Mesenchymal stem cell (in vitro differentiated cells and primary cell): ENCODE measurements around the gene FGFRL1.

Experiments
- DNase-seq: peaks from one replicate; pipeline ENCODE4 v3.0.0-alpha.2; 2013
- H2AFZ ChIP-seq: one replicate; pipeline ENCODE4 v1.6.1; 2013; ENCODE audit warnings: low read depth, mild to moderate bottlenecking, control low read depth, inconsistent platforms, low read length, moderate library complexity
- H2AK5ac ChIP-seq: 2 replicates; pipeline ENCODE4 v1.6.1; 2013; ENCODE audit warnings: low read length, moderate library complexity, mild to moderate bottlenecking, inconsistent platforms; ENCODE audit not compliant: severe bottlenecking
- H2BK120ac ChIP-seq: one replicate; pipeline ENCODE4 v1.6.1; 2013; ENCODE audit warnings: low read depth, mild to moderate bottlenecking, inconsistent platforms, low read length, moderate library complexity
- H2BK12ac ChIP-seq, 2 experiments: one replicate each; pipeline ENCODE4 v1.6.1; 2013; ENCODE audit warnings: inconsistent platforms in 2 of 2, low read length in 2 of 2, mild to moderate bottlenecking in 2 of 2, moderate library complexity in 2 of 2, control low read depth in 1 of 2
- H2BK15ac ChIP-seq: one replicate; pipeline ENCODE4 v1.6.1; 2013; ENCODE audit warnings: mild to moderate bottlenecking, low read depth, inconsistent platforms; ENCODE audit not compliant: poor library complexity, severe bottlenecking
- H2BK5ac ChIP-seq: 2 replicates; pipeline ENCODE4 v1.6.1; 2013; ENCODE audit warnings: low read depth, mild to moderate bottlenecking, low read length, control low read depth, inconsistent platforms; ENCODE audit not compliant: poor library complexity, severe bottlenecking
- H3K14ac ChIP-seq, 2 experiments: one replicate each; pipeline ENCODE4 v1.6.1; 2013; ENCODE audit warnings: inconsistent platforms in 2 of 2, low read length in 2 of 2, control low read depth in 1 of 2, mild to moderate bottlenecking in 1 of 2, moderate library complexity in 1 of 2
- H3K18ac ChIP-seq, 2 experiments: one replicate each; pipeline ENCODE4 v1.6.1; 2013; ENCODE audit warnings: inconsistent platforms in 2 of 2, low read length in 2 of 2, control low read depth in 1 of 2, low read depth in 1 of 2, mild to moderate bottlenecking in 1 of 2
- H3K23ac ChIP-seq, 2 experiments: one replicate each; pipeline ENCODE4 v1.6.1; 2013; ENCODE audit warnings: inconsistent platforms in 2 of 2, low read length in 2 of 2, mild to moderate bottlenecking in 2 of 2, moderate library complexity in 2 of 2, control low read depth in 1 of 2
- H3K27ac ChIP-seq: 2 replicates; pipeline ENCODE4 v1.5.1; 2013; ENCODE audit warnings: mild to moderate bottlenecking, moderate library complexity, low read length, control low read depth, inconsistent platforms; ENCODE audit not compliant: poor library complexity, severe bottlenecking
- H3K27me3 ChIP-seq, 2 experiments: 2 replicates each; pipeline versions ENCODE4 v1.6.1 to v1.7.0; 2013; ENCODE audit warnings: low read length in 2 of 2, mild to moderate bottlenecking in 2 of 2, moderate library complexity in 2 of 2, control low read depth in 1 of 2, inconsistent platforms in 1 of 2; ENCODE audit not compliant: control insufficient read depth in 1 of 2, insufficient read depth in 1 of 2
- H3K36me3 ChIP-seq, 2 experiments: 2 replicates each; pipeline versions ENCODE4 v1.6.1 to v1.7.0; 2013; ENCODE audit warnings: low read length in 2 of 2, control low read depth in 1 of 2, inconsistent platforms in 1 of 2, low read depth in 1 of 2, mild to moderate bottlenecking in 1 of 2; ENCODE audit not compliant: insufficient read depth in 2 of 2, control insufficient read depth in 1 of 2
- H3K4ac ChIP-seq, 2 experiments: one replicate each; pipeline ENCODE4 v1.6.1; 2013; ENCODE audit warnings: inconsistent platforms in 2 of 2, low read length in 2 of 2, mild to moderate bottlenecking in 2 of 2, moderate library complexity in 2 of 2, control low read depth in 1 of 2, low read depth in 1 of 2
- H3K4me1 ChIP-seq: 2 replicates; pipeline ENCODE4 v1.6.1; 2013; ENCODE audit warnings: low read depth, low read length, control low read depth; ENCODE audit not compliant: control insufficient read depth, insufficient read depth
- H3K4me2 ChIP-seq: 2 replicates; pipeline ENCODE4 v1.6.1; 2013; ENCODE audit warnings: low read length, mild to moderate bottlenecking, inconsistent platforms; ENCODE audit not compliant: poor library complexity, severe bottlenecking
- H3K4me3 ChIP-seq, 2 experiments: 2 replicates each; pipeline versions ENCODE4 v1.5.1 to v1.7.0; 2013; ENCODE audit warnings: low read length in 2 of 2, mild to moderate bottlenecking in 2 of 2, control low read depth in 1 of 2, low read depth in 1 of 2; ENCODE audit not compliant: insufficient read depth in 1 of 2
- H3K79me1 ChIP-seq: replicated peaks from 2 replicates; pipeline ENCODE4 v1.6.1; 2013; ENCODE audit warnings: mild to moderate bottlenecking, control low read depth, low read length, inconsistent platforms; ENCODE audit not compliant: poor library complexity, severe bottlenecking
- H3K9ac ChIP-seq: 2 replicates; pipeline ENCODE4 v1.7.0; 2013; ENCODE audit warnings: mild to moderate bottlenecking, low read length, moderate library complexity
- H3K9me3 ChIP-seq: 2 replicates; pipeline ENCODE4 v1.7.0; 2013; ENCODE audit warnings: mild to moderate bottlenecking, low read length; ENCODE audit not compliant: control insufficient read depth
- H4K8ac ChIP-seq: one replicate; pipeline ENCODE4 v1.6.1; 2013; ENCODE audit warnings: inconsistent platforms, mild to moderate bottlenecking, low read length, moderate library complexity
- H4K91ac ChIP-seq: one replicate; pipeline ENCODE4 v1.6.1; 2013; ENCODE audit warnings: mild to moderate bottlenecking, low read length, inconsistent platforms
- WGBS: methylation state at CpG from one replicate; pipeline ENCODE4 v1.1.7; 2013; ENCODE audit warnings: mixed read lengths; 5-methylcytosine and 5-hydroxymethylcytosine counted together

Gene FGFRL1

DNA sequence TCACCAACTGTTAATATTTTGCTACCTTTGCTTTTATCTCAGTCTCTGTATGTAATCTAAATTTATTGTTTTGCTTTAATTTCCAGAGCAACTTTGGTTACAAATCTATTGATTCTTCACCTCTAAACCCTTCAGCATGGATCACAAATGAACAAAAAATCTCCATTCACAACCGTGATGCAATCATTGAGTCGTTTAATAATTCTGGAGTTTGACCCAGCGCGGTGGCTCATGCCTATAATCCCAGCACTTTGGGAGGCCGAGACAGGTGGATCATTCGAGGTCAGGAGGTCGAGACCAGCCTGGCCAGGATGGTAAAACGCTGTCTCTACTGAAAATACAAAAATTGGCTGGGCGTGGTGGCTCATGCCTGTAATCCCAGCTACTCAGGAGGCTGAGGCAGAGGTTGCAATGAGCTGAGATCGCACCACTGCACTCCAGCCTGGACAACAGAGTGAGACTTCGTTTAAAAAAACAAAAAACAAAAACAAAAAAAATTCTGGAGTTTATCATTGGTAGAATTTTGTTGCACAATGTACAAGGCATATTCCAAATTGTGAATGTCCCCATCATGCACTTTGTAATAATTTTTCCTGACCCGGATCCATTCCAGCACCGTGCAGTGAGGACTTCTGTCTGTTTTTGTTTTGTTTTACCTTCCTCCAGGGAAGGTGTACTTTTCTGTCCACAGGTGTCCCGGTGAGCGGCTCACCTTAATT is 26.9 kb upstream of the FGFRL1 start:
- Histone ChIP-seq H3K23ac (no peak overlapping the region), H2BK15ac (no peak overlapping the region), H2BK120ac (no peak overlapping the region), H4K8ac (peak overlapping the region; percentile 67), H2AK5ac (no peak overlapping the region), H2AFZ (no peak overlapping the region), H3K79me1 (peaks cover 22% of the 10 kb centered on the region), H3K4ac (no peak overlapping the region), H3K9ac (peak overlapping the region; percentile 93), H3K4me3 (peak overlapping the region in 1 of 2 experiments; percentile 93), H3K4me1 (peaks cover 23% of the 10 kb centered on the region), H3K18ac (no peak overlapping the region), H3K27ac (no peak overlapping the region), H3K4me2 (no peak overlapping the region), H2BK5ac (no peak overlapping the region), H3K14ac (no peak overlapping the region), H2BK12ac (no peak overlapping the region), H3K36me3 (peaks cover 2 to 21% of the 10 kb centered on the region in 2 experiments), H4K91ac (no peak overlapping the region), H3K27me3 (no peaks in the 10 kb centered on the region), H3K9me3 (no peaks in the 10 kb centered on the region)
- 84% methylated on average over 13 of the region's 15 CpGs for WGBS
- no peak for DNase-seq

DNA sequence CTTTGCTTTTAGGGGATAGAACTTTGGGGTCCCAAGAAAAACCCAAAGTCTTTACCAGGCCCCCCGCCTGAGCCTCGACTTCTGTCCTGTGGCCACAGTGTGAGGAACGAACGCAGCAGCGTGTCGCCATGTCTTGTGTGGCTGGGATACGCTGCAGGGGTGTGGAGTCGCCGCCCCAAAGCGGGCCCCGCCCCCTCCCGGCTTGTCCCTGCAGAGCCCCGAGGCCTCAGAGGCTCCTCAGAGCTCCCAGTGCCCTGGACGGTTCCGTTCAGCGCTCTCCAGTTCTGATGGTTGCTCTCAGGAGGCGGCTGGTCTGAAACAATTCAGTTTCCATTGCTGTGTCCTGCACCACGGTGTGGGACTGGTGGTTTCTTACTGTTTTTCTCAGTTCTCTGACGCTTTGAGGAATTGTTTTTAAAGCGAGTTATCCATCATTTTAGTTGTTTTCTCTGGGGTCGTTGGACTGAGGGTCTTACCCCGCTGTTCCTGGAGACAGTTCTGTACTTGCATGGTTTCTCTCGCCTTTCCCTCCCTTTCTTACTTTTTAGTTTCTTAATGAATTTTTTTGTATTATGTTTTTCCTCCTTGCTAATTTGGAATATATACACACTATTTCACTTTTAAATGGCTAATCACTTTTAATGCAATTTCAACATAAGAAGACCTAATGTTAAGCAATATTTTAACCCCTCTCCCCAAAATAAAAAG is 26.1 kb upstream of the FGFRL1 start:
- H2BK15ac ChIP-seq, result no peak overlapping the region
- H4K91ac ChIP-seq, result no peak overlapping the region
- no peaks in the 10 kb centered on the region for H3K9me3 ChIP-seq
- H3K4me2 ChIP-seq, result no peak overlapping the region
- no peak overlapping the region for H2BK120ac ChIP-seq
- WGBS, result 30% methylated on average over 23 of the region's 23 CpGs
- peaks cover 21% of the 10 kb centered on the region for H3K4me1 ChIP-seq
- H3K27ac ChIP-seq, result no peak overlapping the region
- peak overlapping the region; percentile 18 for H2AFZ ChIP-seq
- H3K79me1 ChIP-seq, result peaks cover 25% of the 10 kb centered on the region
- H2BK12ac ChIP-seq, result no peak overlapping the region
- no peak overlapping the region for H2AK5ac ChIP-seq
- no peak overlapping the region for H3K14ac ChIP-seq
- peak overlapping the region in 1 of 2 experiments; percentile 93 for H3K4me3 ChIP-seq
- no peaks in the 10 kb centered on the region for H3K27me3 ChIP-seq
- no peak overlapping the region for H3K4ac ChIP-seq
- no peak overlapping the region for H3K18ac ChIP-seq
- peak overlapping the region; percentile 67 for H4K8ac ChIP-seq
- DNase-seq, result peak; percentile 67
- H3K23ac ChIP-seq, result no peak overlapping the region
- H2BK5ac ChIP-seq, result no peak overlapping the region
- H3K9ac ChIP-seq, result peak overlapping the region; percentile 93
- peaks cover 8 to 28% of the 10 kb centered on the region in 2 experiments for H3K36me3 ChIP-seq

DNA sequence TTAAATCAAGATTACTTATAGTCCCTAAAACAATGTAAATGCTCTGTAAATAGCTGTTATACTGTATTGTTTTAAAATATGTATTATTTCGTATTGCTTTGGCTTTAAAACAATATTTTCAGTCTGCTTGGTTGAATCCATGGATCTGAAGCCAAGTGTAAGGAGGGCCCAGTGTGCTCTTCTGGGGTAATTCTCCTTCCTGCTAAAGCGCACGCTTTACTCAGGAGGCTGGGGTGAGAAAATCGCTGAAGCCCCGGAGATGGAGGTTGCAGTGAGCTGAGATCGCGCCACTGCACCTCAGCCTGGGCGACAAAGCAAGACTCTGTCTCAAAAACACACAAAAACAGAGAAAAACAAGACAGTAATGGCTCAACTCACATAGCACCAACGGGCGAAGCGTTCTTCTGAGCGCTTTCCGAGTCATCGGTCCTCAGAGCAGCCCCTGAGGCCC is 25.0 kb upstream of the FGFRL1 start:
- Histone ChIP-seq H3K9ac (peak overlapping the region; percentile 93), H4K8ac (peak overlapping the region; percentile 7), H3K4me1 (peaks cover 19% of the 10 kb centered on the region), H3K27ac (peak overlapping the region; percentile 46), H2BK12ac (peak overlapping the region in 1 of 2 experiments; percentile 18), H3K23ac (no peak overlapping the region), H3K4me2 (peak overlapping the region; percentile 78), H3K4ac (peak overlapping the region in 1 of 2 experiments; percentile 1), H3K36me3 (peaks cover 19 to 40% of the 10 kb centered on the region in 2 experiments), H2BK5ac (no peak overlapping the region), H2AFZ (peak overlapping the region; percentile 47), H2BK120ac (peak overlapping the region; percentile 65), H3K27me3 (no peaks in the 10 kb centered on the region), H4K91ac (peak overlapping the region; percentile 18), H2BK15ac (no peak overlapping the region), H3K79me1 (peaks cover 30% of the 10 kb centered on the region), H3K4me3 (peak overlapping the region; percentile 74 to 93), H3K14ac (no peak overlapping the region), H2AK5ac (no peak overlapping the region), H3K18ac (peak overlapping the region; percentile 73 to 87), H3K9me3 (no peaks in the 10 kb centered on the region)
- 11% methylated on average over 14 of the region's 14 CpGs for WGBS
- DNase-seq, result no peak
